GM12878 (cell line): ENCODE measurements around the gene TNFSF15.

Source experiments
- RAD21 ChIP-seq: IDR thresholded peaks from 2 replicates; pipeline ENCODE4 v1.6.1; 2011; ENCODE audit warnings: mild to moderate bottlenecking, low read depth, low read length, moderate library complexity; ENCODE audit not compliant: insufficient read depth
- TCF12 ChIP-seq: IDR thresholded peaks from 2 replicates; pipeline ENCODE4 v1.6.1; 2011; ENCODE audit warnings: low read depth, mild to moderate bottlenecking, low read length
- TF ChIP-seq, protein P1 (sequence below), 3 experiments: IDR thresholded peaks in 2 of 3; conservative IDR thresholded peaks in 1 of 3; 2 replicates each; pipeline ENCODE4 v1.5.1; 2011; ENCODE audit warnings: low read depth in 3 of 3, low read length in 3 of 3, mild to moderate bottlenecking in 3 of 3, control low read depth in 2 of 3, moderate library complexity in 2 of 3, inconsistent platforms in 1 of 3, mixed read lengths in 1 of 3; ENCODE audit not compliant: control insufficient read depth in 2 of 3, insufficient read depth in 1 of 3; ENCODE audit errors: extremely low read depth in 1 of 3
- TF ChIP-seq, protein P2 (sequence below): IDR thresholded peaks from 2 replicates; pipeline ENCODE4 v1.6.1; 2011; ENCODE audit warnings: mild to moderate bottlenecking, low read depth, low read length, moderate library complexity; ENCODE audit not compliant: insufficient replicate concordance

DNA sequence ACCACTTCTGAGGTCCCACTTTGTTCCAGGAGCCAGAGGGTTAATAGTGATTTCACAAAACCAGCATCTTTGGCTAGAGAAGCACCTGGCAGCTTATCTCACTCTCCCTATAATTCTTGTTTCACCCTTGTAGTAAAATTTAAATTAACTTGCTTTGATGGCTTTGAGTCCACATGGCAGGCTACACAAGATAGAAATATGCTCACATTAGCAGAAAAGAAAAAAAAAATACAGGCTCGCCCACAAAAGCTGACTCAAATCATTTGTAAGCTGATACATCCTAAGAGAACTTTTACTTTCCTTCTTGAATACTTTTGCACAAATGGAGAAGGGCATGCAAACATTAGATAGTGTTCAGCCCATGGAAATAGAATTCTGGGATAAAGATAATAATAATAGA is 36.2 kb downstream of the TNFSF15 start:
- TF ChIP-seq, protein P1, sequence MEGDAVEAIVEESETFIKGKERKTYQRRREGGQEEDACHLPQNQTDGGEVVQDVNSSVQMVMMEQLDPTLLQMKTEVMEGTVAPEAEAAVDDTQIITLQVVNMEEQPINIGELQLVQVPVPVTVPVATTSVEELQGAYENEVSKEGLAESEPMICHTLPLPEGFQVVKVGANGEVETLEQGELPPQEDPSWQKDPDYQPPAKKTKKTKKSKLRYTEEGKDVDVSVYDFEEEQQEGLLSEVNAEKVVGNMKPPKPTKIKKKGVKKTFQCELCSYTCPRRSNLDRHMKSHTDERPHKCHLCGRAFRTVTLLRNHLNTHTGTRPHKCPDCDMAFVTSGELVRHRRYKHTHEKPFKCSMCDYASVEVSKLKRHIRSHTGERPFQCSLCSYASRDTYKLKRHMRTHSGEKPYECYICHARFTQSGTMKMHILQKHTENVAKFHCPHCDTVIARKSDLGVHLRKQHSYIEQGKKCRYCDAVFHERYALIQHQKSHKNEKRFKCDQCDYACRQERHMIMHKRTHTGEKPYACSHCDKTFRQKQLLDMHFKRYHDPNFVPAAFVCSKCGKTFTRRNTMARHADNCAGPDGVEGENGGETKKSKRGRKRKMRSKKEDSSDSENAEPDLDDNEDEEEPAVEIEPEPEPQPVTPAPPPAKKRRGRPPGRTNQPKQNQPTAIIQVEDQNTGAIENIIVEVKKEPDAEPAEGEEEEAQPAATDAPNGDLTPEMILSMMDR (IDR thresholded peaks at IDR 0.05 in 2 of 3, conservative IDR thresholded peaks at IDR 0.05 in 1 of 3; ENCODE audit: control insufficient read depth in 2 of 3, extremely low read depth in 1 of 3, insufficient read depth in 1 of 3, low read depth in 3 of 3, low read length in 3 of 3), result no peak
- TF ChIP-seq RAD21 (no peak), TCF12 (no peak)
- TF ChIP-seq, protein P2, sequence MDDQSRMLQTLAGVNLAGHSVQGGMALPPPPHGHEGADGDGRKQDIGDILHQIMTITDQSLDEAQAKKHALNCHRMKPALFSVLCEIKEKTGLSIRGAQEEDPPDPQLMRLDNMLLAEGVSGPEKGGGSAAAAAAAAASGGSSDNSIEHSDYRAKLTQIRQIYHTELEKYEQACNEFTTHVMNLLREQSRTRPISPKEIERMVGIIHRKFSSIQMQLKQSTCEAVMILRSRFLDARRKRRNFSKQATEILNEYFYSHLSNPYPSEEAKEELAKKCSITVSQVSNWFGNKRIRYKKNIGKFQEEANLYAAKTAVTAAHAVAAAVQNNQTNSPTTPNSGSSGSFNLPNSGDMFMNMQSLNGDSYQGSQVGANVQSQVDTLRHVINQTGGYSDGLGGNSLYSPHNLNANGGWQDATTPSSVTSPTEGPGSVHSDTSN, result no peak
